HCT116 (cell line): ENCODE results near the gene PNMA3. TPM values are rescaled to one million over a fixed set of nuclear protein-coding genes. Genes with fewer than 3 reads are reported as not detected.
"Not testable (repeated sequence)": the region's sequence is repeated elsewhere in the genome, so short reads cannot be mapped to it uniquely, and the experiment has no call there.

ENCODE experiments used
- ATAC-seq: fragments of 200-7000 bp; cut with Tn5 transposase; 2 replicates; pipeline ENCODE4 v1.9.1; 2020; ENCODE audit warnings: mild to moderate bottlenecking, moderate library complexity
- BruUV-seq: library from RNA; stranded (reverse); fragments of 400-500 nt; replicated peaks from 2 replicates; lab custom pipeline; 2021; lab: Mats Ljungman, UMichigan
- CTCF ChIA-PET: fragments of 300-600 bp; sonication (Branson Sonifier 250); formaldehyde crosslinking; loops from one replicate; lab custom pipeline; 2021; ENCODE audit warnings: antibody characterized with exemption; lab: Charles Lee
- POLR2A ChIA-PET: fragments of 300-600, 350-600 bp; sonication (Branson Sonifier 250); formaldehyde crosslinking; loops from one replicate; lab custom pipeline; 2021; ENCODE audit warnings: antibody characterized with exemption; lab: Charles Lee
- RAD21 ChIA-PET, 2 experiments: fragments of 300-600 bp; sonication (Branson Sonifier 250); formaldehyde crosslinking; loops; one replicate each; lab custom pipeline; 2023; ENCODE audit warnings: low total read pairs in 2 of 2; ENCODE audit not compliant: uncharacterized antibody in 2 of 2, unreplicated experiment in 2 of 2, low non-redundant PET in 1 of 2; lab: Charles Lee
- DNase-seq: peaks from one replicate; pipeline ENCODE4 v3.0.0-alpha.2; 2010; ENCODE audit warnings: low read depth, low spot score
- H2AFZ ChIP-seq: fragments of 200-600 bp; shearing (Covaris generic), sonication (generic); 2 replicates; pipeline ENCODE4 v1.6.1; 2017; ENCODE audit warnings: low read depth, mixed run types, mixed read lengths, antibody characterized with exemption, low read length; ENCODE audit not compliant: poor library complexity, severe bottlenecking
- H3K27ac ChIP-seq: 2 replicates; pipeline ENCODE4 v1.5.1; 2012; ENCODE audit warnings: low read depth, low read length
- H3K27me3 ChIP-seq: fragments of 200-600 bp; sonication (generic); 2 replicates; pipeline ENCODE4 v1.6.1; 2016; ENCODE audit warnings: mixed run types, low read length, mixed read lengths; ENCODE audit not compliant: insufficient read depth
- H3K36me3 ChIP-seq, 2 experiments: fragments of 200-500 bp in 1 of 2; fragments of 200-600 bp in 1 of 2; sonication (Bioruptor generic) in 1 of 2; sonication (generic) in 1 of 2; 2 replicates each; pipeline versions ENCODE4 v1.5.1 to v1.6.1; 2014 to 2016; ENCODE audit warnings: low read length in 2 of 2, inconsistent platforms in 1 of 2, mixed read lengths in 1 of 2, mixed run types in 1 of 2; ENCODE audit not compliant: insufficient read depth in 2 of 2, control insufficient read depth in 1 of 2
- H3K4me1 ChIP-seq, 2 experiments: fragments of 200-600 bp in 1 of 2; sonication (generic) in 1 of 2; 2 replicates each; pipeline versions ENCODE4 v1.5.1 to v1.6.1; 2012 to 2017; ENCODE audit warnings: low read length in 2 of 2, inconsistent platforms in 1 of 2, mild to moderate bottlenecking in 1 of 2, mixed read lengths in 1 of 2, mixed run types in 1 of 2, moderate library complexity in 1 of 2; ENCODE audit not compliant: insufficient read depth in 2 of 2, control insufficient read depth in 1 of 2
- H3K4me2 ChIP-seq: fragments of 200-600 bp; sonication (generic); 2 replicates; pipeline ENCODE4 v1.6.1; 2017; ENCODE audit warnings: mixed run types, low read length, mixed read lengths
- H3K4me3 ChIP-seq, 2 experiments: fragments of 200-600 bp in 1 of 2; sonication (generic) in 1 of 2; replicated peaks in 1 of 2; 2 replicates each; pipeline ENCODE4 v1.5.1; 2011 to 2016; ENCODE audit warnings: low read length in 2 of 2, control low read depth in 1 of 2, low read depth in 1 of 2, mild to moderate bottlenecking in 1 of 2, mixed read lengths in 1 of 2, mixed run types in 1 of 2
- H3K79me2 ChIP-seq: fragments of 200-600 bp; sonication (generic); 2 replicates; pipeline ENCODE4 v1.6.1; 2017; ENCODE audit warnings: mild to moderate bottlenecking, mixed run types, low read length, moderate library complexity, mixed read lengths; ENCODE audit not compliant: insufficient read depth
- H3K9ac ChIP-seq: fragments of 200-600 bp; sonication (generic); 2 replicates; pipeline ENCODE4 v1.6.1; 2016; ENCODE audit warnings: low read length, mixed read lengths
- H3K9me2 ChIP-seq: fragments of 200-600 bp; sonication (generic), shearing (Covaris generic); 2 replicates; pipeline ENCODE4 v1.6.1; 2017; ENCODE audit warnings: mixed run types, mild to moderate bottlenecking, moderate library complexity; ENCODE audit not compliant: insufficient read depth
- H3K9me3 ChIP-seq, 2 experiments: fragments of 200-500 bp in 1 of 2; fragments of 200-600 bp in 1 of 2; sonication (Bioruptor generic) in 1 of 2; sonication (generic) in 1 of 2; 2 replicates each; pipeline ENCODE4 v1.6.1; 2014 to 2017; ENCODE audit warnings: low read length in 2 of 2, mixed read lengths in 2 of 2, inconsistent platforms in 1 of 2, low read depth in 1 of 2, mild to moderate bottlenecking in 1 of 2, mixed run types in 1 of 2, moderate library complexity in 1 of 2; ENCODE audit not compliant: control insufficient read depth in 1 of 2, insufficient read depth in 1 of 2
- H4K20me1 ChIP-seq: fragments of 200-600 bp; sonication (generic), shearing (Covaris generic); 2 replicates; pipeline ENCODE4 v1.6.1; 2017; ENCODE audit warnings: mixed run types, mild to moderate bottlenecking, moderate library complexity; ENCODE audit not compliant: insufficient read depth
- CBX3 ChIP-seq: IDR thresholded peaks from 2 replicates; pipeline ENCODE4 v1.6.1; 2012; ENCODE audit warnings: low read depth
- CEBPB ChIP-seq: IDR thresholded peaks from 2 replicates; pipeline ENCODE4 v1.6.1; 2012; ENCODE audit warnings: low read depth
- EGR1 ChIP-seq: IDR thresholded peaks from 2 replicates; pipeline ENCODE4 v1.6.1; 2012; ENCODE audit warnings: low read depth
- ELF1 ChIP-seq: IDR thresholded peaks from 2 replicates; pipeline ENCODE4 v1.6.1; 2012; ENCODE audit warnings: low read depth, borderline replicate concordance
- EZH2 ChIP-seq: fragments of 200-600 bp; sonication (generic); IDR thresholded peaks from 2 replicates; pipeline ENCODE4 v1.6.1; 2017; ENCODE audit warnings: antibody characterized with exemption, mixed run types
- POLR2AphosphoS5 ChIP-seq: IDR thresholded peaks from 2 replicates; pipeline ENCODE4 v1.6.1; 2011; ENCODE audit warnings: mild to moderate bottlenecking, low read depth, low read length, moderate library complexity
- RAD21 ChIP-seq: IDR thresholded peaks from 2 replicates; pipeline ENCODE4 v1.6.1; 2012; ENCODE audit warnings: low read depth, mild to moderate bottlenecking
- REST ChIP-seq: IDR thresholded peaks from 2 replicates; pipeline ENCODE4 v1.6.1; 2012; ENCODE audit warnings: low read depth
- SP1 ChIP-seq: IDR thresholded peaks from 2 replicates; pipeline ENCODE4 v1.6.1; 2012; ENCODE audit warnings: low read depth
- ZFX ChIP-seq: fragments of 450-650 bp; IDR thresholded peaks from 2 replicates; pipeline ENCODE4 v1.6.1; 2017
- ZNF274 ChIP-seq: fragments of 200-500 bp; sonication (Bioruptor generic); IDR thresholded peaks from 2 replicates; pipeline ENCODE4 v1.6.1; 2014; ENCODE audit warnings: mild to moderate bottlenecking, low read depth, low read length, inconsistent platforms
- intact Hi-C: fragments of 100-400 bp; cut with micrococcal nuclease; formaldehyde crosslinking; loops from 2 replicates; pipeline ENCODE4 v1.10.0; 2022
- total RNA-seq: library from RNA; stranded (reverse); gene quantifications from one replicate; pipeline ENCODE4 v1.2.1, GENCODE V29; 2021; ENCODE audit not compliant: unreplicated experiment
- TF ChIP-seq, protein P1 (sequence below): IDR thresholded peaks from 2 replicates; pipeline ENCODE4 v1.6.1; 2011; ENCODE audit warnings: mild to moderate bottlenecking, low read length, moderate library complexity; ENCODE audit not compliant: insufficient replicate concordance; ENCODE audit errors: extremely low read depth

The PNMA3 gene
- total RNA-seq, 1 experiment from 2014 or later, result not detected

DNA sequence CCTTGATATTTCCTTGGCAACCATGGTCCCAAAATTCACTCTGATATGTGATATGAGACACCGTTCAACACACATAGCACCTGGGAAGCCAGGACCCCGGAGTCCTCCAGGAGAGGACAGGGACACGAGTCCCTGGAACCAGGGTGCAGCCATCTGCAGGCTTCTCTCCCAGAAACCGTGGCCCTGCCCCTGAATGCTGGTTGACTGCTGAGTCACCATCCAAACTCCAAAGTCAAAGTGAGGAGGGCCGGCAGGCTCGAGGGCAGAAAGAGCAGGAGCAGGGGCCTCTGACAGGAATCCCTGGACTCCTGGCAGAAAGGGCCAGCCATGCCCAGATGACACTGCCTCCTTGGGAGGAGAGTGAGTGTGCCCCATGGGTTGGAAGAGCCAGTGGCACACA lies 9.1 kb downstream of the PNMA3 start:
- TF ChIP-seq CEBPB, result no peak
- no peak for TF ChIP-seq EZH2
- no peak for TF ChIP-seq REST
- TF ChIP-seq RAD21, result no peak
- TF ChIP-seq, protein P1, sequence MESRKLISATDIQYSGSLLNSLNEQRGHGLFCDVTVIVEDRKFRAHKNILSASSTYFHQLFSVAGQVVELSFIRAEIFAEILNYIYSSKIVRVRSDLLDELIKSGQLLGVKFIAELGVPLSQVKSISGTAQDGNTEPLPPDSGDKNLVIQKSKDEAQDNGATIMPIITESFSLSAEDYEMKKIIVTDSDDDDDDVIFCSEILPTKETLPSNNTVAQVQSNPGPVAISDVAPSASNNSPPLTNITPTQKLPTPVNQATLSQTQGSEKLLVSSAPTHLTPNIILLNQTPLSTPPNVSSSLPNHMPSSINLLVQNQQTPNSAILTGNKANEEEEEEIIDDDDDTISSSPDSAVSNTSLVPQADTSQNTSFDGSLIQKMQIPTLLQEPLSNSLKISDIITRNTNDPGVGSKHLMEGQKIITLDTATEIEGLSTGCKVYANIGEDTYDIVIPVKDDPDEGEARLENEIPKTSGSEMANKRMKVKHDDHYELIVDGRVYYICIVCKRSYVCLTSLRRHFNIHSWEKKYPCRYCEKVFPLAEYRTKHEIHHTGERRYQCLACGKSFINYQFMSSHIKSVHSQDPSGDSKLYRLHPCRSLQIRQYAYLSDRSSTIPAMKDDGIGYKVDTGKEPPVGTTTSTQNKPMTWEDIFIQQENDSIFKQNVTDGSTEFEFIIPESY, result no peak
- no peak for TF ChIP-seq ELF1
- TF ChIP-seq CBX3, result no peak
- TF ChIP-seq SP1, result no peak
- TF ChIP-seq POLR2AphosphoS5, result no peak
- TF ChIP-seq ZNF274, result no peak
- TF ChIP-seq EGR1, result no peak
- no peak for TF ChIP-seq ZFX
- H3K36me3 ChIP-seq, result no peaks in the 10 kb centered on the region
- H3K9me2 ChIP-seq, result no peaks in the 10 kb centered on the region
- no peaks in the 10 kb centered on the region for H3K9me3 ChIP-seq
- H3K79me2 ChIP-seq, result no peaks in the 10 kb centered on the region
- H3K4me1 ChIP-seq, result peaks cover 0 to 8% of the 10 kb centered on the region in 2 experiments; a peak in 2 of 4 replicates
- ChIA-PET RAD21 (no interaction called here), POLR2A (no interaction called here), CTCF (no interaction called here)
- intact Hi-C loops, result no loop called here
- H4K20me1 ChIP-seq, result no peaks in the 10 kb centered on the region
- H2AFZ ChIP-seq, result no peak overlapping the region
- H3K27me3 ChIP-seq, result no peaks in the 10 kb centered on the region
- no peak for DNase-seq
- no peak overlapping the region for H3K4me3 ChIP-seq
- no peak overlapping the region for H3K9ac ChIP-seq
- H3K27ac ChIP-seq, result no peak overlapping the region
- no TSS peak for BruUV-seq
- ATAC-seq, result no peak
- H3K4me2 ChIP-seq, result no peak overlapping the region

- H3K27me3 ChIP-seq, H3K4me1 ChIP-seq, RAD21 ChIA-PET, ATAC-seq, CTCF ChIA-PET, H3K9me2 ChIP-seq, H3K27ac ChIP-seq, BruUV-seq, H2AFZ ChIP-seq, POLR2A ChIA-PET, H3K4me2 ChIP-seq, H3K79me2 ChIP-seq, H3K9ac ChIP-seq, DNase-seq, H4K20me1 ChIP-seq, H3K36me3 ChIP-seq, intact Hi-C loops, H3K9me3 ChIP-seq, H3K4me3 ChIP-seq: not testable (repeated sequence)
These were observed 10.1 kb downstream of the PNMA3 start for GRCh38 chrX:153066402-153066801.
